Adrenal gland (tissue), 12 donors: ENCODE data around the gene GBP1. TPM values are rescaled to one million over a fixed set of nuclear protein-coding genes. Genes with fewer than 3 reads are reported as not detected.

Experiments used
- DNase-seq, 7 donors: peaks; one replicate each; pipeline ENCODE4 v3.0.0-alpha.2; 2019 to 2020
- H3K27ac ChIP-seq, 5 donors: fragments of 200-600 bp; sonication (generic) in 4 of 5; 1 replicate in 3 of 5; 2 replicates in 2 of 5; pipeline versions ENCODE4 v1.5.1 to v1.8.0; 2016 to 2020; ENCODE audit warnings: mild to moderate bottlenecking in 1 of 5
- H3K27me3 ChIP-seq: fragments of 200-600 bp; 2 replicates; pipeline ENCODE4 v1.8.0; 2021
- H3K36me3 ChIP-seq, 2 donors: fragments of 200-600 bp; replicated peaks in 1 of 2; 1 replicate in 1 of 2; 2 replicates in 1 of 2; pipeline versions ENCODE4 v1.5.1 to v1.8.0; 2018 to 2022
- H3K4me1 ChIP-seq, 2 donors: fragments of 200-600 bp; replicated peaks in 1 of 2; 1 replicate in 1 of 2; 2 replicates in 1 of 2; pipeline versions ENCODE4 v1.5.1 to v1.8.0; 2018 to 2021
- H3K4me3 ChIP-seq, 4 donors: fragments of 200-600 bp; sonication (generic) in 3 of 4; one replicate each; pipeline ENCODE4 v1.5.1; 2016 to 2018
- H3K9me3 ChIP-seq, 3 donors: fragments of 200-600 bp; sonication (generic) in 1 of 3; replicated peaks in 1 of 3; 1 replicate in 2 of 3; 2 replicates in 1 of 3; pipeline versions ENCODE4 v1.5.1 to v1.8.0; 2016 to 2021
- POLR2A ChIP-seq, 2 donors: fragments of 450-650 bp; IDR thresholded peaks; one replicate each; pipeline ENCODE4 v1.6.1; 2017; ENCODE audit warnings: antibody characterized with exemption in 2 of 2, mild to moderate bottlenecking in 2 of 2, moderate library complexity in 1 of 2
- WGBS, 4 donors: extraction: QIAGEN DNeasy Blood & Tissue Kit in 2 of 4; methylation state at CpG; one replicate each; pipeline versions ENCODE4 v1.1.5 to v1.1.7; 2013 to 2017; 5-methylcytosine and 5-hydroxymethylcytosine counted together
- intact Hi-C, 2 donors: fragments of 100-400 bp; cut with DNase I; formaldehyde crosslinking; loops; one replicate each; pipeline versions ENCODE4 v1.14.1 to v1.15.0; 2022 to 2023
- polyA plus RNA-seq, 3 donors: library from polyadenylated mRNA; stranded (reverse); fragments of 200-250 nt in 2 of 3; fragments of 350-450 nt in 1 of 3; fragmentation: Illumina TruSeq in 1 of 3; extraction: RNeasy Lipid Tissue Mini Kit (QIAGEN cat#74804) in 1 of 3; gene quantifications; one replicate each; pipeline ENCODE4 v1.2.3, GENCODE V29; 2013 to 2014
- total RNA-seq, 9 donors: library from RNA; depleted of rRNA in 4 of 9; stranded (reverse); fragments of >200 nt in 4 of 9; fragments of 120-200 nt in 1 of 9; fragmentation: NEBNext Ultra II Directional in 1 of 9; extraction: Animal tissue kit (Norgen Biotek cat#: 25700) in 1 of 9; gene quantifications; one replicate each; pipeline versions ENCODE4 v1.1.0 to v1.2.4, GENCODE V29; 2013 to 2023
- TF ChIP-seq, protein P1 (sequence below), 6 experiments: fragments of 450-650 bp in 4 of 6; fragments of 200-600 bp in 2 of 6; sonication (generic) in 1 of 6; IDR thresholded peaks; 1 replicate in 5 of 6; 2 replicates in 1 of 6; pipeline versions ENCODE4 v1.5.1 to v1.8.0; 2016 to 2021; ENCODE audit warnings: antibody characterized with exemption in 6 of 6, mild to moderate bottlenecking in 2 of 6, moderate library complexity in 1 of 6
- donor health status: healthy with polysubstance abuse.
- donor health status: Bipolar disorder and iron deficiency.
- donor health status: DM: yes; HTN: yes; CAD: no.
- donor health status: DM: no; HTN: no; CAD: no.
- donor health status: DM: no; HTN: no; CAD: no.
- donor health status: DM: yes; HTN: yes; CAD: no.

Gene GBP1
- total and polyA plus RNA-seq, 12 donors: 6.1 to 107 (median 16.6) TPM

- Histone ChIP-seq H3K4me3 (no peak overlapping the region), H3K27ac (no peak overlapping the region), H3K9me3 (no peaks in the 10 kb centered on the region), H3K27me3 (no peaks in the 10 kb centered on the region), H3K4me1 (peaks cover 4 to 23% of the 10 kb centered on the region in 2 donors), H3K36me3 (peaks cover 0 to 19% of the 10 kb centered on the region in 2 donors)
- intact Hi-C loops: no loop called here
- WGBS, 4 donors: 87 to 93% (median 88%) methylated on average over 3 of the region's 3 CpGs
- TF ChIP-seq POLR2A (IDR thresholded peaks at IDR 0.05): no peak
- TF ChIP-seq, protein P1, sequence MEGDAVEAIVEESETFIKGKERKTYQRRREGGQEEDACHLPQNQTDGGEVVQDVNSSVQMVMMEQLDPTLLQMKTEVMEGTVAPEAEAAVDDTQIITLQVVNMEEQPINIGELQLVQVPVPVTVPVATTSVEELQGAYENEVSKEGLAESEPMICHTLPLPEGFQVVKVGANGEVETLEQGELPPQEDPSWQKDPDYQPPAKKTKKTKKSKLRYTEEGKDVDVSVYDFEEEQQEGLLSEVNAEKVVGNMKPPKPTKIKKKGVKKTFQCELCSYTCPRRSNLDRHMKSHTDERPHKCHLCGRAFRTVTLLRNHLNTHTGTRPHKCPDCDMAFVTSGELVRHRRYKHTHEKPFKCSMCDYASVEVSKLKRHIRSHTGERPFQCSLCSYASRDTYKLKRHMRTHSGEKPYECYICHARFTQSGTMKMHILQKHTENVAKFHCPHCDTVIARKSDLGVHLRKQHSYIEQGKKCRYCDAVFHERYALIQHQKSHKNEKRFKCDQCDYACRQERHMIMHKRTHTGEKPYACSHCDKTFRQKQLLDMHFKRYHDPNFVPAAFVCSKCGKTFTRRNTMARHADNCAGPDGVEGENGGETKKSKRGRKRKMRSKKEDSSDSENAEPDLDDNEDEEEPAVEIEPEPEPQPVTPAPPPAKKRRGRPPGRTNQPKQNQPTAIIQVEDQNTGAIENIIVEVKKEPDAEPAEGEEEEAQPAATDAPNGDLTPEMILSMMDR (IDR thresholded peaks at IDR 0.05): no peak
- DNase-seq: no peak
These were observed 1.9 kb downstream of the GBP1 start for GRCh38 chr1:89063094-89063493.

- WGBS, 4 donors: 73 to 98% (median 88%) methylated on average over 5 of the region's 5 CpGs
- TF ChIP-seq, protein P1 (IDR thresholded peaks at IDR 0.05): no peak
These were observed 4.9 kb downstream of the GBP1 start for GRCh38 chr1:89060091-89060490.

DNA sequence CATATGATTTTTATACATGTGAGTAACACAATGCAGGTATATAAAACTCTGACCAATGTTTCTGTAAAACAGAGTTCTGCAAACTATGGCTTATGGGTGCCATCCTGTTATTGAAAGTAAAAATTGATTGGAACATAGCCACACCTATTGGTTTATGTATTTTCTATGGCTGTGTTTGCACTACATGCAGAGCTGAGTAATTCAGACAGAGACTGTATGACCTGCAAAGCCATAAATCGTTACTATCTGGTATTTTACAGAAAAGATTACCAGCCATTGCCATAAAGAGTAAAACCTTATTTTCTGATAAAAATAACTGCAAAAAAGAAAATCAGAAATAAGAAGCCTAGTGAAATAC lies 13.1 kb downstream of the GBP1 start:
- no peak overlapping the region for H3K27ac ChIP-seq
- H3K27me3 ChIP-seq: no peaks in the 10 kb centered on the region
- TF ChIP-seq, protein P1 (IDR thresholded peaks at IDR 0.05): no peak
- TF ChIP-seq POLR2A (IDR thresholded peaks at IDR 0.05): no peak
- DNase-seq: no peak
- 81 to 93% (median 89%) methylated on average over 1 of the region's 1 CpG for WGBS, 4 donors
- H3K9me3 ChIP-seq: no peaks in the 10 kb centered on the region
- peaks cover 0 to 24% of the 10 kb centered on the region in 2 donors for H3K36me3 ChIP-seq
- intact Hi-C loops: no loop called here
- no peaks in the 10 kb centered on the region for H3K4me1 ChIP-seq
- peak overlapping the region in 1 of 4 donors; percentile 24 for H3K4me3 ChIP-seq

More at GRCh38 chr1:89060091-89060490, 4.9 kb downstream of the GBP1 start:
- DNase-seq: no peak
- H3K36me3 ChIP-seq: peaks cover 0 to 38% of the 10 kb centered on the region in 2 donors
- intact Hi-C loops: no loop called here
- H3K4me1 ChIP-seq: peaks cover 4 to 17% of the 10 kb centered on the region in 2 donors
- H3K9me3 ChIP-seq: no peaks in the 10 kb centered on the region
- no peak overlapping the region for H3K4me3 ChIP-seq
- no peak overlapping the region for H3K27ac ChIP-seq
- H3K27me3 ChIP-seq: no peaks in the 10 kb centered on the region

- Histone ChIP-seq H3K27me3 (no peaks in the 10 kb centered on the region), H3K4me3 (no peak overlapping the region), H3K27ac (no peak overlapping the region), H3K36me3 (peaks cover 0 to 21% of the 10 kb centered on the region in 2 donors), H3K9me3 (no peaks in the 10 kb centered on the region), H3K4me1 (no peaks in the 10 kb centered on the region)
- WGBS, 4 donors: 86 to 94% (median 90%) methylated on average over 9 of the region's 9 CpGs
- TF ChIP-seq, protein P1 (IDR thresholded peaks at IDR 0.05): no peak
- no peak for TF ChIP-seq POLR2A (IDR thresholded peaks at IDR 0.05)
- no peak for DNase-seq
- intact Hi-C loops: no loop called here
These were observed 13.6 kb downstream of the GBP1 start for GRCh38 chr1:89051300-89051954.
